HG03103 (cell line): ENCODE results near the gene LSM11.
"Not testable (repeated sequence)": the region's sequence is repeated elsewhere in the genome, so short reads cannot be mapped to it uniquely, and the experiment has no call there.

Source experiments
- ATAC-seq: cut with Tn5 transposase; IDR thresholded peaks from one replicate; pipeline ENCODE4 v1.9.1; 2021; ENCODE audit warnings: low read depth; ENCODE audit not compliant: unreplicated experiment

LSM11 gene

DNA sequence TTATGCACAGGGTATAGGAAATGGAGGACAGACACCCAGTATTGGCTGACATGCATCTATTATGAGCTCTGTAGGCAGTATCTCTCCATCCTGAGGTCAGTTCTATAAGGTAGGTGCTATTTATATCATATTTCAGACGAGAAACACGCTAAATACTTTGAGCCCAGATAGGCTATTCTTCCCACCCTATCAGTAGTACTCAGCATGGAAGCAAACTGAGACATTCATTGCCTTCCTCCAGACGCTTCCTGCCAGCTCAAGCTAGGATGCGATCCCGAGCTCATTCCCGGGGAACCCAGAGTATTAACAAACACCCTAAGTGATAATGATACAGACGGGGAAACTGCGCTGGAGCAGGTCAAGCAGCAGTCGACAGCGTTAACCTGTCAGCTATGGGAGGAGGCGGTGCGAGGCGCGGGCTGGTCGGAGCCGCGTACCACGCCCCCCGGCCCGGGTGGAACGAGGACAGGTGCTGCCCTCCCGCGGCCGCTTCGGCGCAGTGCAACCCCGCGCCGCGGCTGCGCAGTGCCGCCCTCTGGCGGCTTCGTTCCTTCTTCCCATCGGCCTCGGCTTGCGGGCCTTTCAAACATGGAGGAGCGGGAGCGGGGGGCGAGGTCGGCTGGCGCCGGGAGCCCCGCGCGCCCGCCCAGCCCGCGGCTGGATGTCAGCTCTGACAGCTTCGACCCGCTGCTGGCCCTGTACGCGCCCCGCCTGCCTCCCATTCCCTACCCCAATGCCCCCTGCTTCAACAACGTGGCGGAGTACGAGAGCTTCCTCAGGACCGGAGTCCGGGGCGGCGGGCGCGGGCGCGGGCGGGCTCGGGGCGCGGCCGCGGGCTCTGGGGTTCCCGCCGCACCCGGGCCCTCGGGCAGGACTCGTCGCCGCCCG, at the start of gene LSM11:
LSM11 (plus strand) TSS at position 550 of the 888 bp plus-strand sequence; CDS start at position 589, 39 bp downstream.
- peak; percentile 91 for ATAC-seq

DNA sequence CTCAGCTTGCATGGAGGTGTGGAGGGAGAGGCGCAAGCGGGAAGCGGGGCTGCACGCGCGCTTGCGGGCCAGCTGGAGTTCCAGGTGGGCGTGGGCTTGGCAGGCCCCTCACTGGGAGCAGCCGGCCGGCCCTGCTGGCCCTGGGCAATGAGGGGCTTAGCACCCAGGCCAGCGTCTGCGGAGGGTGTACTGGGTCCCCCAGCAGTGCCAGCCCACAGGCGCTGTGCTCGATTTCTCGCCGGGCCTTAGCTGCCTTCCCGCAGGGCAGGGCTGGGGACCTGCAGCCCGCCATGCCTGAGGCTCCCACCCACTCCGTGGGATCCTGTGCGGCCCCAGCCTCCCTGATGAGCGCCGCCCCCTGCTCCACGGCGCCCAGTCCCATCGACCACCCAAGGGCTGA, 49.7 kb upstream of the LSM11 start:
- ATAC-seq = not testable (repeated sequence)

DNA sequence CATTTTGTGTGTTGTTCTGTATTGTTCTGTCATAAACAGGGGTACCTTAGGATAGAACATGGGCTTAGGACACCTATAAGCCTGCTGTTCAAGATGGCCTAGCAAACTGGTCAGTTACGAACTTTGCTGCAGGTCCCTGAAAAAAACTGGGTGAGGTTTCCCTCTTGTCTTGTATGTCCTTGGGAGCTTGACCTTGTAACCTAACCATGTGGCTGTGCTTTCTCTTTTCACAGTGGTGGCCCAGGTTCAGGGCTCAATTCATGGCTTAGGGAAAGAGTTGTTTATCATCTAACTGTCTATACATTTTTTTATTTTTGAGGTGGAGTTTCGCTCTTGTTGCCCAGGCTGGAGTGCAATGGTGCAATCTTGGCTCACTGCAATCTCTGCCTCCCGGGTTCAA, 47.4 kb upstream of the LSM11 start:
- not testable (repeated sequence) for ATAC-seq

DNA sequence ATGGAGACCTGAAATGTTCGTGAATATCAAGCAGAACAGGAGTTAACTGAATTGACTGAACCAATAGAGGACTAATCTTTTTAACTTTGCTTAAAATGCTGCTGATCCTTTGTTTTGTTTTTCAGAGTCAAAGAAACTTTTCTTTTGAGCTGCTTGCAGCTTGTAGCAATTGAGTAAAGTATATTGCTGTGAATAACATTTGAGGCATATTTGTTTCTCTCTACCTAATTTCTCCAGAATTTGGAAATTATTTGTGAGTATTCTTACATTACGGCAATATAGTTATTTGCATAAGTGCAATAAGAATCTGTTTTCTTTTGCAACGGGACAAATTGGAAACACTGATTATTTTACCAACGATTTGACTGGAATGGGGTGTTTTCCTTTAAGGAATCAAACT, 44.8 kb upstream of the LSM11 start:
- not testable (repeated sequence) for ATAC-seq

DNA sequence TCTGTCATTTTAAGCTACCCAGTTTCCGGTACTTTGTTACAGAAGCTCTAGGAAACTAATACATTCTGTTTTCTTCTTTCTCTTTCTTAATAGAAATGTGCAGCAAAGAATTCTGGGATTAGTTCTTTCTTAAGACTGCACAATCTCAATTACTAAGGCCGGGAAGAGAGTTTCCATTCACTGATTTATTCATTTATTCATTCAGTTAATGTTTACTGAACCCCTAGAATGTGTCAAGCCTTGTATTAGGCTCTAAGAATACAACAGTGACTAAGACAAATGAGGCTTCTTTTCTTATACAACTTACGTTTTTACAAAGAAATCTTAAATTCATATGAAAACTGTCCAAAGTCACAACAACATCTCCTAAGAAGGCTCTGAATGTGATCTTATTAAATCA, 39.8 kb upstream of the LSM11 start:
- no peak for ATAC-seq

DNA sequence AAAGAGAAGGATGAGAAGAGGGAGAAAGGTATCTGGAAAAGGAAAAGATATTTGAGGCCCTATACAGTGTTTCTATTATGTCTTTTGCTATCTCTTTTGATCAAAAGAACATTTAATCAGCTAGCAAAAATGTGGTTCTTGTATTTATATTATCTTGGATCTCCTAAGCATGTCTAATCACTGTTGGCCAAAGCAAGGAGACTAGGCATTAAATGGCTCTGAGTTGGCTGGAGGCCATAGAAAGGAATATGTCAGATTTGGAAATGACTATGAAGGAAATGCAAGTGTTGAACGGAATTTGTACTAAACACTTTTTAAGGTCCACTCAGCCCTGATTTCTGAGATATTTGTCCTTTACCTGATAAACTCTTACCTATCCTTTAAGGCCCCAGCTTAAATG, 34.6 kb upstream of the LSM11 start:
- ATAC-seq = no peak

DNA sequence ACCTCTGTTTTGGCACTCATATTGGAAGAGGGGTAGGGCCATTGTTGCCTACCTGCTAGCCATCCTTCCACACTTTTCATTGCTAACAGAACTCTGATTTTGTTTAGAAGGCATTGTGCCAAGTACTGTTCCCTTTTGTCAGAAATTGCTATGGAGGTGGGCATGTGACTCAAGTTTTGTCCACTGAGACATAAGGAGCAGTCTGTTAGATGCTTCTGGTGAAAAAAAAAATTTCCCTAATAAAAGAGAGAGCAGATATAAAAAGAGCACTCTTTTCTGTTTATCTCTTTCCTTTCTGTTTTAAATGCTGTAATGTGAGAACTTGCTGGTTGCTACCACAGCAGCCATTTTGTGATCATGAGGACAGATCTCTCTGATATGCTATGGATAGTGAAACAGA, 34.2 kb upstream of the LSM11 start:
- ATAC-seq = no peak

DNA sequence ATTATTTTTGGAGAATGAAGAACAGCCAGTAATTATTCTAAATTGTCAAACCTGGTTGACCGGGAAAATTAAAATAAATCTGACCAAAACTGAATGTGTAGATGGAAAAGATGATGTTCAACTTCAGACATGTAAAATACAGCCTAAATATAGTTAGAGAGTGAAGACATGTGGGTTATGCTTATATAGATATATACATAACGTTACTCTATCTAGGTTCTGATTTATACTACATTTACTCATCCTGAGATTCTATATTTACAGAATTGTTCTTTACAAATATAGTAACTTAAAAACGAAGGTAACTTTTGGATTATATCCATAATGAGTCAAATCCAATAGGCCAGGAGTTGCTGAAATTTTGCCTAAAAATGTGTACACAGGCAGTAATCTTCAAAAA, 33.1 kb upstream of the LSM11 start:
- ATAC-seq = no peak

DNA sequence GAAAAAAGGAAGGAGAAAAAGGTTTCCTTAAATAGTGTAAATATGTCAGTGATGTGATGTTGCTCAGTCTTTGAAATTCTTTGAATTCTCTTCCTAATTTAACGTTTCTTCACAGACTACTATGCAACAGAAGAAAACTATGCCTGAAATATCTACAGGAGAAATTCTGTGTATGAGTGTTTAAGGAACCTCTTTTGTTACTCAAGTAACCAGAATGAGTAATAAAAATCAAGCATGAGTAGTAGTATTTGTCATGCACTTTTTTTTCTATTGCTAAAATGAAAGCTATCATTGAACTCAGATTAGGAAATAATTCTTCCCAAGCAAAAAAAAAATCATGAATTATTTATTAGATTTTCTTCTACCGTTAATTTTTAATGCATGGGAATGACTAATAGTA, 32.6 kb upstream of the LSM11 start:
- ATAC-seq = no peak

DNA sequence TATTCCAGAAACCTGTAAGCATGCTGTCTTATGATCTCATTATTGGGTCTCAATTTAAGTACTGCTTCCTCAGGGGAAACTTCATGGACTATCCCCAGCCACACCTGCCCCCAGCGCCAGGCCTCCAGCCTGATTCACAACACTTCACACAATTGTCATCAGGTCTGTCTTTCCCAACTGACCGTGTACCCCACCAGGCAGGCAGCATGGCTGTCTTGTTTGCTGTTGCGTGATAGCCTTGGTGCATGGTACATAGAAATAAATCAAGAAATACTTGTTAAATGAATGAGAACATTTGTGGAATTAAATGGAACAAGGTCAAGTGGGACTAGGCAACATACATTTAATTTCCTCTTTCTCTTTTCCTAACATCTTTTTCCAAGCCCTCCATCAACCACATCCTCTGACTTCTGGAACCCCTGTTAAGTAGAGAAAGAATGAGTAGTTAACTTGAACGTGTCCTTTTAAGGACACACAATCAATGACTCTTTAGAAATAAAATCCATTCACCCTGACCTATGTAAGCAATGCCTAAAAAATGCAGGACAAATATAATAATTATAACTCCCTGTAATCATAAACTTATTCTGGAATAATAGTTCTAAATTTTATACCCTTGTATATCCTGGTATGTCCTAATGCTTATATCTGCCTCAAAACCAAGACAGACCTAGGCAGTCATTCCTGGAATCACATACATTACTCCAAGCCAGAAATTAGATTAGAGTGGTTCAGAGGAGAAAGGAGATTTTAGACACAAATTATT, 29.5 kb upstream of the LSM11 start:
- ATAC-seq = no peak

DNA sequence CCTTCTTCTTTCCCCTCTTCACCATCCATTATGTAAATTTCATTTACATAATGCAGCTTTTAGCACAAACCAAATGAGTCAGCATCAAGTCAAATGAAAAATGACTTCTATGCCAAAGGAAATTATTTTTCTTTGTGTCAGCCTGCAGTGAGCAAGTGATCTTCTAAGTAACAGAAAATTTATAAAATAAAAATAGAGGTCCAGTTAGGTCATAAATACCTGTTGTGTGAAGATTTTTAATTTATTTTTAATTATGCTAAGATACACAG, 29.0 kb upstream of the LSM11 start:
- ATAC-seq = no peak

DNA sequence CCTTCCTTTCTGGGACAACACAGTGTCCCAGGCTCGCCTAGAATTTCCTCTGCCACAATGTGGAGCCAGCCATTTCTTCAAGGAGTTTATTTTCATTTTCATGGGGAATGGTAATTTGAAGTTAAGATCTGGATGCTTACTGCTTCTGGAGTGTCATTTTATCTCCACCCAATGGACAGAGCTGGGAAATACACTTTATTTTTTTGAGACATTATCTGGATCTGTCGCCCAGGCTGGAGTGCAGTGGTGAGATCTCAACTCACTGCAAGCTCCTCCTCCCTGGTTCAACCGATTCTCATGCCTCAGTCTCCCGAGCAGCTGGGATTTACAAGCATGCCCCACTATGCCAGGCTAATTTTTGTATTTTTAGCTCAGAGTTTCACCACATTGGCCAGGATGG, 25.0 kb upstream of the LSM11 start:
- ATAC-seq = peak; percentile 65

DNA sequence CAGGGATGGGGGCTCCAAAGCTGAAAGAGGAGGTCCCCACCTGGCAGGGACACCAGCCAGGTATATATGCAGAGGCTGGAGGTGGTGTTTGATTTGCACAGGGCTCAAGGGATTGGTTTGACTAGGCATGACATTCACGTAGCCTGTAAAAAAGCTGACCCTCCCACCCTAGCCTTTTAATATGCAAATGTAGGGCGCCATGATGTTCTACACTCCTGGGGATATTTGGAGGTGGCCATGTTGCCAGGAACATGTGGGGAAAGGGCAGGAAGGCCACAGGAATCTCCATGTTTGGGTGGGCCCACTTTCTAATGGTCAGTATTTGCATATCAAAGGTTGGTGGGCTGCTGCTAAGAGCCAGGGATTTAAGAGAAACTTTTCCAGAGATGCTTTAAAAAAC, 24.3 kb upstream of the LSM11 start:
- no peak for ATAC-seq

DNA sequence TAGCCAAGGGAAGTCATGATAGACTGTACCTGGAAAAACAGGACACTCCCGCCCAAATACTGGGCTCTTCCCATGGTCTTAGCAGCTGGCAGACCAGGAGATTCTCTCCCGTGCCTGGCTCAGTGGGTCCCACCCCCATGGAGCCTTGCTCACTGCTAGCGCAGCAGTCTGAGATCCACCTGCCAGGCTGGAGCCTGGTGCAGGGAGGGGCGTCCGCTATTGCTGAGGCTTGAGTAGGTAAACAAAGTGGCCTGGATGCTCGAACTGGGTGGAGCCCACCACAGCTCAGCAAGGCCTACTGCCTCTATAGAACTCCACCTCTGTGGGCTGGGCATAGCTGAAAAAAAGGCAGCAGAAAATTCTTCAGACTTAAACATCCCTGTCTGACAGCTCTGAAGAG, 22.4 kb upstream of the LSM11 start:
- no peak for ATAC-seq

DNA sequence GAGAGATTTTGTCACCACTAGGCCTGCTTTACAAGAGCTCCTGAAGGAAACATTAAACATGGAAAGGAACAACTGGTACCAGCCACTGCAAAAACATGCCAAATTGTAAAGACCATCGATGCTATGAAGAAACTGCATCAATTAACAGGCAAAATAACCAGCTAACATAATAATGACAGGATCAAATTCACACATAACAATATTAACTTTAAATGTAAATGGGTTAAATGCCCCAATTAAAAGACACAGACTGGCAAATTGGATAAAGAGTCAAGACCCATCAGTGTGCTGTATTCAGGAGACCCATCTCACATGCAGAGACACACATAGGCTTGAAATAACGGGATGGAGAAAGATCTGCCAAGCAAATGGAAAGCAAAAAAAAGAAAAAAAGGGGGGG, 20.6 kb upstream of the LSM11 start:
- ATAC-seq = not testable (repeated sequence)

DNA sequence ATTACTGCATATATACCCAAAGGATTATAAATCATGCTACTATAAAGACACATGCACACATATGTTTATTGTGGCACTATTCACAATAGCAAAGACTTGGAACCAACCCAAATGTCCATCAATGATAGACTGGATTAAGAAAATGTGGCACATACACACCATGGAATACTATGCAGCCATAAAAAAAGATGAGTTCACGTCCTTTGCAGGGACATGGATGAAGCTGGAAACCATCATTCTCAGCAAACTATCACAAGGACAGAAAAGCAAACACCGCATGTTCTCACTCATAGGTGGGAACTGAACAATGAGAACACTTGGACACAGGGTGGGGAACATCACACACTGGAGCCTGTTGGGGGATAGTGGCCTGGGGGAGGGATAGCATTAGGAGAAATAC, 16.9 kb upstream of the LSM11 start:
- ATAC-seq = not testable (repeated sequence)

DNA sequence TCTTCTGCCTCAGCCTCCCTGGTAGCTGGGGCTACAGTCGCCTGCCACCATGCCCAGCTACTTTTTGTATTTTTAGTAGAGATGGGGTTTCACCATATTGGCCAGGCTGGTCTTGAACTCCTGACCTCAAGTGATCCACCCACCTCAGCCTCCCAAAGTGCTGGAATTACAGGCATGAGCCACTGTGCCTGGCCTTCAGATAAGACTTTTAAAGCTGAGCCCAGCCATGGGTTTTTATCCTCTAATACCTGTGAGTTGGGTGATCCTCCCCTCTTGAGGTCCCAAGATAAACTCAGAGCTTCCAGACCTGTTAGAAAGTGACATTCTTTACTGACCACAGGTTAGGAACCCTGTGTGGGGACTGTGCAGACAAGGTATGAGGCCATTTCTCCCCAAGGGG, 15.7 kb upstream of the LSM11 start:
- not testable (repeated sequence) for ATAC-seq

DNA sequence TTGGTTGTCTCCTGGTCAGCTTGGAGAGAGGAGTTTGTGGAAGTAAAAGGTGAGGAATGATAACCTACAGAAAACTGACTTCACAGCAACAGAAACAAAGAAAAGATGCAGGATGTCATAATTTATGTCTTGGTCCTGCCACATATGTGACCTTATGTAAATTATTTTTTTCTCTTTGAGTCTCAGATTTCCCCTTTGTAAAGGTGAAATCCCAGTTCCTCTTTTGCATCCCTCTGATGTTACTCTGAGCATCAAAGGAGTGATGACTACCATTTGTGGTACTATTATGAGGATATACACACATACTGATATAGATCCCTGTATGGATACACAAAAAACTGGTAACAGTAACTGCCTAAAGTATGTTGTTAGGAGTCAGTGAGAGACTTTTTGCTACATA, 13.7 kb upstream of the LSM11 start:
- ATAC-seq = peak; percentile 60

DNA sequence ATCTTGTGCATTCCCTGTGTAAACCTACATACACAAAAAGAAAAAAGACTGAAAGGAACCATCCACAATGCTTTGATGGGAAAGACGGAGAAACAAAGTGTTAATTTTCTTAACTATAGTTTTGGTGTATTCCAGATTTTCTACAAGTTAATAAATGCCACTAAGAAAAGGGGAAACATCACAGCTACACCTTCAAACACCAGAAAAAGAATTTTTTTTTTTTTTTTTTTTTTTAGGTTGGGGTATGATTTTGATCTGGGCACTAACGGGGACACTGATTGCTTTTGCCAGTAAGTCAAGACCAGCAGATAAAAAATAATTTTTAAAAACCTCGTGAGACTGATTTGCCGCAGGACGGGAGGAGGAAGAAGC, 12.6 kb upstream of the LSM11 start:
- no peak for ATAC-seq

DNA sequence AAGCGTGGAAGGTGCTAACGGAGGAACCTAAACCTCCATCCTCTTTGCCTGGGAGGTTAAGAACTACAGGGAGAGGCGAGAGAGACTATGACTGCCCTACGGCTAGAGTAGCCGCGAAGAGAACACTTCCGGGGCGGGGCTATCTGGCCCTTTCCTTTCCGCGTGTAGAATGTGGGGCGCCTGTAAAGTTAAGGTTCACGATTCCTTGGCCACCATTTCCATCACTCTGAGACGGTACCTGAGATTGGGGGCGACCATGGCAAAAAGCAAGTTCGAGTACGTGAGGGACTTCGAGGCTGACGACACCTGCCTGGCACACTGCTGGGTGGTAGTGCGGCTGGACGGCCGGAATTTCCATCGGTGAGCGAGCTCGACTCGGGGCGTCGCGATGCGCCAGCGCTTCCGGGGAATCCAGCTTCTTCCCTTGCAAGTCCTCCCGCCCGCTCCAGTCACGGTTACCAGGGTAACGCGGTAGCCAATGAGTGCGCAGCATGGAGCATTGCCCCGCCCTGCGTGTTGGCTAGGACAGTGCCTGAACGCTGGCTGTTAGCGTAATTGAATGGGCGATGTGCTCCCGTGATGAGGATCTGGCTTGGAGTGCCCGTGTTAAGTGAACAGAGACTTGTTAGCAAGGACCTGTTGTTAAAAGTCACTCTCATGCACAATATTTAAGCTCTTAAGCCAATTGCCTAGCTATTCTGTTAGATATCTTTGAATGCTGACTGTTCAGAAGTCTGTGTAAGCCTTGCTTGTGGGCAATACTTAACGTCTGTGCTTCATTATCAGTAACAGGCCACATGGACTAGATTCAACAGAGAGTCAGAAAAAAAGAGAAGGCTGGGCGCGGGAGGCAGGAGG, 12.0 kb upstream of the LSM11 start, which contains the start of gene THG1L:
THG1L (plus strand) TSS at position 149 of the 858 bp plus-strand sequence; CDS start at position 170, 21 bp downstream.
- ATAC-seq = peak; percentile 93

DNA sequence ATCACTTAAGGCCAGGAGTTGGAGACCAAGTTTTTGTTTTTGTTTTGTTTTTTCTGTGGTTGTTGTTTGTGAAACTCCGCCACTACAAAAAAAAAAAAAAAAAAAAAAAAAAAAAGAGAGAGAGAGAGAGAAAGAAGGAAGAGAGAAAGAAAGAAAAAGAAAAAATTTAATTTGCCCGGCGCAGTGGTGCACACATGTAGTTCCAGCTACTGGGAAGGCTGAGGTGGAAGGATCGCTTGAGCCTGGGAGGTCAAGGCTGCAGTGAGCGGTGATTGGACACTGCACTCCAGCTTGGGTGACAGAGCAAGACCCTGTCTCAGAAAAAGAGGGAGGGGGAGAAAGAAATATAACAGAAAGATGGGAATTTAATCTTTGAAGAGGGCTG, 11.4 kb upstream of the LSM11 start:
- no peak for ATAC-seq
